Naive thymus-derived CD8-positive, alpha-beta T cell (primary cell): ENCODE results near the gene SORBS2. TPM values are rescaled to one million over a fixed set of nuclear protein-coding genes. Genes with fewer than 3 reads are reported as not detected.

Experiments used
- ATAC-seq, 2 donors: fragments of 150-1000 bp; cut with Tn5 transposase in 1 of 2; sonication (Bioruptor Pico), chemical (Tn5 transposase) in 1 of 2; 1 replicate in 1 of 2; 2 replicates in 1 of 2; pipeline ENCODE4 v1.10.0; 2021; ENCODE audit warnings: mild to moderate bottlenecking in 2 of 2, moderate library complexity in 2 of 2
- POLR2A ChIA-PET: fragments of 350-600 bp; sonication (Branson Sonifier 250); formaldehyde crosslinking; loops from one replicate; lab custom pipeline; 2021; ENCODE audit warnings: antibody characterized with exemption; lab: Charles Lee
- DNase-seq, 10 donors: peaks; one replicate each; pipeline versions ENCODE4 v3.0.0 to v3.0.0-alpha.2; 2020 to 2022
- H3K27ac Mint-ChIP-seq, 10 donors: one replicate each; pipeline ENCODE4 v1.8.0; 2020 to 2022; ENCODE audit warnings: mild to moderate bottlenecking in 10 of 10, mixed read lengths in 10 of 10, moderate library complexity in 4 of 10, inconsistent platforms in 1 of 10
- H3K27me3 Mint-ChIP-seq, 5 donors: one replicate each; pipeline ENCODE4 v1.8.0; 2021 to 2022; ENCODE audit warnings: mixed read lengths in 5 of 5
- H3K36me3 Mint-ChIP-seq, 3 donors: one replicate each; pipeline ENCODE4 v1.8.0; 2020 to 2022; ENCODE audit warnings: mixed read lengths in 3 of 3, mild to moderate bottlenecking in 2 of 3, inconsistent platforms in 1 of 3
- H3K4me1 Mint-ChIP-seq, 4 donors: one replicate each; pipeline ENCODE4 v1.8.0; 2021 to 2022; ENCODE audit warnings: mixed read lengths in 4 of 4
- H3K4me3 Mint-ChIP-seq, 10 donors: one replicate each; pipeline ENCODE4 v1.8.0; 2020 to 2022; ENCODE audit warnings: mild to moderate bottlenecking in 10 of 10, mixed read lengths in 10 of 10, moderate library complexity in 6 of 10, inconsistent platforms in 1 of 10
- H3K9me3 Mint-ChIP-seq, 9 donors: one replicate each; pipeline ENCODE4 v1.8.0; 2020 to 2022; ENCODE audit warnings: mixed read lengths in 9 of 9, mild to moderate bottlenecking in 3 of 9, inconsistent platforms in 1 of 9, moderate library complexity in 1 of 9
- polyA plus RNA-seq, 3 donors: library from polyadenylated mRNA; unstranded; fragments of 300-500 nt; fragmentation: Illumina TruSeq; gene quantifications; one replicate each; pipeline ENCODE4 v1.2.3, GENCODE V29; 2021
- total RNA-seq, 8 experiments: library from RNA in 2 of 8; stranded (reverse) in 2 of 8; gene quantifications; one replicate each; pipeline ENCODE4 v1.2.3 and lab custom pipeline; 2021 to 2026

Gene SORBS2
- total and polyA plus RNA-seq, 5 experiments from 2014 or later = 1.4 TPM; not detected in 4

DNA sequence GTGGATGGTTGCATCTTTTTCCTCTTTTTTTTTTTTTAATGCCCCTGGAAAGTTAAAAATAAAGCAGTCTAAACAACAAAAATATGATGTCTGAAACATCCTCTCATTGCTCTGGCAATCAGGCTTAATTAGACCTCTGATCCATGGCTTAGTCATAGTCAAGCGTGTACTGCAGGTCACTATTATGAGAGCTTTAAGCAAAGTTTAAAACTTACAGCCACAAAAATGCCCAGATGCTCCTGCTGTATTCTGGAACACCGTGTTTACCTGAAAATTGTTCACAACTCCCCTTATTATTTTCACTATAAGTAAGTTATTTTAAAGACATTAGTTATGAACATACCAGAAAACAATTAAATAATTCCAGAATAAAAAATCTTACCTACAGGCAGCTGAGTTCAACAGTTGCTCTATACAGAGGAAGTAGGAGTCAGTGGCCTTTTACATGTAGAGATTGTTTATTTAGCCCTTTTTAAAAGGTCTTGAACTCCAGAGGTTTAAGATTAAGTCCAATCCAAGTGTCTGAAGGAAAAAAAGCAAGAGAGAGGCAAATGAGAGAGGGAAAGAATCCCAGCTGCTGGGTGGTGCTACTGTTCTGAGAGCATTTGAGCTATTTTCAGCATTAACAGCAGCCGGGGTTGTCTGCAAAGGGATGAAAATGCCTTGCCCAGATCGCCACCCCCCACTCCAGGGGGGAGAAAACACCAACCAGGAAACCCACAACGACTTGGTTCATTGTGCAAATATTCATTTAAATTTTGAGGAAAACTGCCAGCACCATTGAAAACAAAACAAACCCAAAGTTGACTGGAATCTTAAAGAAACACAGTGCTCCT is 36.9 kb downstream of the SORBS2 start:
- ATAC-seq (no peak), DNase-seq (no peak)
- Mint-ChIP-seq H3K9me3 (peaks cover 0 to 18% (median 7%) of the 10 kb centered on the region in 9 donors), H3K27ac (no peak overlapping the region), H3K4me3 (no peak overlapping the region), H3K27me3 (peaks cover 4 to 36% (median 7%) of the 10 kb centered on the region in 5 donors), H3K4me1 (no peaks in the 10 kb centered on the region), H3K36me3 (peaks cover 0 to 10% (median 0%) of the 10 kb centered on the region in 3 donors)
- POLR2A ChIA-PET = no interaction called here

DNA sequence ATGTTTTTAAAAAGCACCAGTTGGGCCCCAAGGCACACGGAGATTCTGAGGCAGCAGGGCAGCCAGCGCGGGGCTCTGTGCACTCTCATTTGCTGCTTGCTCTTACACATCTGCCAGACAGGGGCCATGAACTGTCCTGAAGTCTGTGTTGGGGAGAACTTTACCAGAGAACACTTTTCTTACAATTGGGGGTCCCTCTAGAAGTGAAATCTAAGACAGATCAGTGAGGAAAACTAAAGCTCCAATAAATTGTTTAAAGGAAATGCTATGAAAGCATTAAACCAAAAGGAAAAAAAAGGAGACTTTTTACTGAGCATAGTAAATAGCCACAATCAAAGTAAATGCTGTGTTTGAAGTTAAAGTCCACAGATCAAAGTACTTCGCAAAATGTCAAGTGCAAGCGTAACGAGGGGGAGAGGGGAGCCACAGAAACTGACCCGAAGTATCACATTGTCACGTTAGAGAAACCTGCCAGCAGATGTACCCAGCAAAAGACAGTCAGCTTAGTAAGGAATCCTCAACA is 37.8 kb downstream of the SORBS2 start:
- H3K27ac Mint-ChIP-seq = no peak overlapping the region

DNA sequence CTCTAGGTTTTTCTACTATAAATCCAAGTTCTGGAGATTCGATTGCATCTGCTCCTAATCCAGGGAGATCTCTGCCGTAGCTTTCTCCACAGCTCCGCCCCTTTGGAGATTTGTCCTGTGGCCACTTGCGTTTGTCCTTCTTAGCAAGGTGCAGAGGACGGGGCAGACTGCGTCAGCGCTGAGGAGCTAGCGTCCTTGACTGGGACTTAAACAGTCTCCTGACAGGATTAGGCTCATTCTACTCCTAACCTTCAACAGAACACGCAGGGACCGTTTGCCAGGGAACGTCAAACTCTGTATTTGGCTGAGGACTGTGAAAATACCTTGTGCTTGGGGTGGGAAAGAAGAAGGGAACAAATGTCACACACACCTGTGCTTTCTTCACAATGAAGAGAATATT is 38.6 kb downstream of the SORBS2 start:
- no peak for DNase-seq
- Mint-ChIP-seq H3K4me1 (no peaks in the 10 kb centered on the region), H3K4me3 (no peak overlapping the region), H3K27ac (no peak overlapping the region), H3K36me3 (peaks cover 0 to 10% (median 0%) of the 10 kb centered on the region in 3 donors), H3K9me3 (peaks cover 0 to 28% (median 7%) of the 10 kb centered on the region in 9 donors), H3K27me3 (peaks cover 4 to 36% (median 7%) of the 10 kb centered on the region in 5 donors)
- POLR2A ChIA-PET = no interaction called here
- no peak for ATAC-seq

More for the DNA sequence above, 37.8 kb downstream of the SORBS2 start:
- peaks cover 0 to 10% (median 0%) of the 10 kb centered on the region in 3 donors for H3K36me3 Mint-ChIP-seq
- no peak for DNase-seq
- POLR2A ChIA-PET = no interaction called here
- ATAC-seq = no peak
- no peak overlapping the region for H3K4me3 Mint-ChIP-seq
- H3K27me3 Mint-ChIP-seq = peaks cover 4 to 36% (median 7%) of the 10 kb centered on the region in 5 donors
- H3K9me3 Mint-ChIP-seq = peaks cover 0 to 24% (median 7%) of the 10 kb centered on the region in 9 donors
- no peaks in the 10 kb centered on the region for H3K4me1 Mint-ChIP-seq

DNA sequence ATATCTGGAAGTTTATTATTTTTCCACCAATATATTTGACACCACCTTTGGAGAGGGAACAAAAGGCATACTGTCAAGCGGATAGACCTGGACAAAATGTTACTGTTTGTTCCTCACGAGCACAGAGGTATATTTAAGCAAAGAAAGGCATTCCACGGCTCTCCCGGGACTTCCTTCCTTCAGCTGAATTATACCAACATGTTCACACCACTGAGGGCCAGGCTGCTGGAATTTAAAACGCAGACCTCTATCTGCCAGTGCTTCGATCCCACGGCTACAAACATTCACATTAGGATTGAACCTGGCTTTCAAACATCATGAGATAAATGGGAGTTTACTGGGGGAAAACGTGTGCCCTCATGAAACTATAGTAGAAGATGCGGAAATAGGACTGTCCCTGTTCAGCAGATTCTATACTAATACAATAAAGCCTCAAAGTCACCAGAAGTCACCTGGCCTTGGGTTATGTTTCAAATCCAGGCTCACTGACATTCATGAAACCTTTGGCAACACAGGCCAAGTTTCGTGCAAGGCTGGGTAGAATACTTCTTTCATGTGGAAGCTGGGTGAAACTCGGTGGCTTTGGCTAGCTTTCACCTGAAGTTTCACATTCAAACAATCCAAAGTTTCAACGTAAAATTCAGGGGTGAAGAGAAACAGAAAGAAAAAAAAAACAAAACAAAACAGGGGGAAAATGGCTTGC is 39.5 kb downstream of the SORBS2 start:
- H3K27ac Mint-ChIP-seq = no peak overlapping the region
- POLR2A ChIA-PET = no interaction called here

DNA sequence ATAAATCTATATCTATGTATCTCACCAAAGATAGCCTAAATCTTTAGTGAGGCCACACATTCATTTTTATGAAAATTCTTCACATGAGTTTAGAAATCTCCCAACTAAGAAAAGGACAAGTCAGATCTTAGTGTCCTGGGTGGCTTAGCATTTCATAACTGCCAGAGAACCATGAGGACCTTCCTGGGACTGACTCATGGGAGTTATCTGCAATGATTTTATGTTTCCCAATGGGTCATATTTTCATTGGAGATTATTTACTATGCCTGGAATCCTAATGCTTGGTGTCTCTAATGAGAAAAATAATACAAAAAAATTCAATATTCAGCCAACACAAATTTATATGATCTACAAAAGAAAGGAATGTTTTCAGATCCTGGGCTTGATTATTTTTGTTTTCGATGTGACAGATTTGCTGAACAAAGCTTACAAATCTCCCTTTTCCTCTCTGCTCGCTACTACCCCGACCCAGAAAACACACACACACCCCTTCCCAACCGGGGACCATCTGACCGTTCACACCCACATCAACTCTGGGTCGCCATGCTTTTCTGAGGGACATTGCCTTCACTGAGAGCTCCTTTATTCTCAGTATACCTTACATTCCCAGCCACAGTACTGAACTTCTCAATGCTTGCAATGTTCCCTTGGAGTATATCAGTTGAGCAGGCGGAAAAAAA is 40.1 kb downstream of the SORBS2 start:
- Mint-ChIP-seq H3K4me1 (no peaks in the 10 kb centered on the region), H3K27me3 (peaks cover 4 to 36% (median 7%) of the 10 kb centered on the region in 5 donors), H3K36me3 (peaks cover 0 to 10% (median 0%) of the 10 kb centered on the region in 3 donors), H3K4me3 (no peak overlapping the region), H3K9me3 (peaks cover 0 to 33% (median 10%) of the 10 kb centered on the region in 9 donors), H3K27ac (no peak overlapping the region)
- POLR2A ChIA-PET = no interaction called here
- DNase-seq (no peak), ATAC-seq (no peak)

More for the DNA sequence above, 39.5 kb downstream of the SORBS2 start:
- H3K4me3 Mint-ChIP-seq = no peak overlapping the region
- peaks cover 4 to 36% (median 7%) of the 10 kb centered on the region in 5 donors for H3K27me3 Mint-ChIP-seq
- H3K36me3 Mint-ChIP-seq = peaks cover 0 to 10% (median 0%) of the 10 kb centered on the region in 3 donors
- H3K4me1 Mint-ChIP-seq = no peaks in the 10 kb centered on the region
- no peak for DNase-seq
- H3K9me3 Mint-ChIP-seq = peaks cover 0 to 33% (median 10%) of the 10 kb centered on the region in 9 donors
- ATAC-seq = no peak

DNA sequence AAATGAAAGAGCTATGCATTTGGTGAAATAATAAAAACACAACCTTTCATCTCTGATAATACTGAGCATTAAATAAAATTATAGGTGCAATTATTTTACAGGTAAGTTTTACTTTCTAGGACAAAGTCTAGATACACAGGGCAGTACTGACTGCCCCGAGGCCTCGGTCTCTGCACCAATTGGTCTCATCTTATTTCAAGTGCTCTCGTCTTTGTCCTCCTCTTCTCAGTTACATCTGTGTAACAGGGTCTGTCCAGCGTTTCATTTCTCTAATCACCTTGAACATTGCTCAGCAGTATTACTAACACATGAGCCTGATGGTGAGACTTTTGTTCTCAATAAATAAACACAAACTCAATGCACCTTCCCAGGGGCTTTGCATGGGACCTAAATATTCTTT is 44.5 kb downstream of the SORBS2 start:
- POLR2A ChIA-PET = no interaction called here
- no peak overlapping the region for H3K4me3 Mint-ChIP-seq
- no peak for ATAC-seq
- peaks cover 0 to 10% (median 0%) of the 10 kb centered on the region in 3 donors for H3K36me3 Mint-ChIP-seq
- H3K9me3 Mint-ChIP-seq = peaks cover 0 to 33% (median 10%) of the 10 kb centered on the region in 9 donors
- no peak for DNase-seq
- H3K4me1 Mint-ChIP-seq = no peaks in the 10 kb centered on the region
- H3K27me3 Mint-ChIP-seq = peaks cover 2 to 14% (median 4%) of the 10 kb centered on the region in 5 donors
- no peak overlapping the region for H3K27ac Mint-ChIP-seq

DNA sequence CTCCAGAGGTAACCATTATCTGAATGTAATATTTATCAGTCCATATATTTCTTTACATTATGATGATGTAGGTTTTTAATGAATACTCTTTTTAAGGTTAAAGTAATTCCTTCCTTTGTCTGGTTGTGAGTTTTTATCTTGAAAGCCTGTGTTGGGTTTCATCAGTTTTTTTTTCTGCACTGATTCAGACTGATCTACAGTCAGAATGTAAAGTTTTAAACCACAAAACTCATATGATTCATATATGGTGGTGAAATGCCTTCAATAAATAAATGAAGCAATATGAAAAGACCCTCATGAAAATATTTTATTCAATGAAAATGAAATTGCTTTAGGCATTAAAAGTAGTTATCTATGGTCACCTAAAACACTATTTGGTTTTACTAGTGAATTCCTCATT is 47.1 kb downstream of the SORBS2 start:
- ATAC-seq (no peak), DNase-seq (no peak)
- no peaks in the 10 kb centered on the region for H3K36me3 Mint-ChIP-seq
- H3K27me3 Mint-ChIP-seq = peaks cover 5 to 17% (median 7%) of the 10 kb centered on the region in 5 donors
- no peak overlapping the region for H3K27ac Mint-ChIP-seq
- peaks cover 0 to 12% (median 2%) of the 10 kb centered on the region in 9 donors for H3K9me3 Mint-ChIP-seq
- H3K4me1 Mint-ChIP-seq = no peaks in the 10 kb centered on the region
- H3K4me3 Mint-ChIP-seq = no peak overlapping the region
- POLR2A ChIA-PET = no interaction called here

DNA sequence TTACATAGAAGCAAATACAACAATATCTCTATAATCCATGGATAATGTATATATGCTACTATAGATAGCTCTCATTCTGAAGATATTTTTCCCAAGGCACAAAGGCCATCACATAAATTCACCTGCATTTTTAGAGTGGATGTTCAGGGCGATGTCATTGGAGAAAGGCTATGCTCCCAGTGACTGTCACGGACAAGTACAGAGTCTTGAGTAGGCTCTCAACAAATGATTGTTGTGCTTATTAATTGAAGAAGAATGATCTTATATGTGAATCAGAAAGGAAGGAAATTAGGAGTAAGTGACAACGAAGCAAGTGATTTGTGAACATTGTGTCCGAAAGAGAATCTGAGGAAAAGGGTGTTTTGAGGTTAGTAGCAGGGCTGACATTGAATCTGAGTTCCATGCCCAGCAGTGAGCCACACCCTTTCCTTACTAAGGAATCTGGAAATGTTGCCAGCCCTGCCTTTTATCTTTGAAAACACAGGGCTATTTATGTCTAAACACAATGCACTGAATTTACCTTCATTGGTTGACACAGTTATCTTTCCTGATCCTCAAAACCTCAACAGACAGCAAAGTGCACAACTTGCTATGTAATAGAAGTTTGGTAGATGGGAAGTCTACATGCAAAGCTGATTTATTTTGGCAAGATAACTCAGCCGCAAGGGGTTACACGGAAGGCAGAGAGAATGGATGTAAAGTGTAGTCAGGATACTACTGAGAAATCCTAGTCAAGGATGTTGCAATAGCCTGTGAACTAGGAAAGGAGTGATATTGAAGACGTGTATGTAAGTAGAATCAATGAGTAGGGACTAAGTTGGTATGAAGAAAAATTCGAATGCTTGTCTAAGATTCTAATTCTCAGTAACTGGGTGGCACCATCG is 50.4 kb downstream of the SORBS2 start:
- no peaks in the 10 kb centered on the region for H3K36me3 Mint-ChIP-seq
- H3K9me3 Mint-ChIP-seq = no peaks in the 10 kb centered on the region
- DNase-seq (no peak), ATAC-seq (no peak)
- no peak overlapping the region for H3K4me3 Mint-ChIP-seq
- H3K27me3 Mint-ChIP-seq = peaks cover 5 to 17% (median 10%) of the 10 kb centered on the region in 5 donors
- H3K4me1 Mint-ChIP-seq = no peaks in the 10 kb centered on the region
- H3K27ac Mint-ChIP-seq = no peak overlapping the region
- POLR2A ChIA-PET = no interaction called here

DNA sequence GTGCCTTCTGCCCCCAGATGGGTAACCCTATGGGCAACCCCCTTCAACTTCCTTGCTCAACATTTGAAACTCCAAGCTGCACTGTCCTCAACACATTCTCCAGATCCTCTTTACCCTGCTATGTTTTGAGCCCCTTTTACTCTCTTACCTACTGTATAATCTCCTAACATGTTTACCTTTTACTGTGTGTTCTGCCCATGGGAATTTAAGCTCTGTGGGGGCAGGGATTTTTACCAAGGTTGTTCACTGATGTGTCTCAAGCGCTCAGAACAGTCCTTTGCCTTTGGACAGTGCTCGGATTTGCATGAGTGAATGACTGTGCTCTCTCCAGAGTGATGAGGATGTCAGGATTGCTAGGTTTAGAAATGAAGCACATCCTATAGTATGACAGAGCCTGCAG is 53.2 kb downstream of the SORBS2 start:
- Mint-ChIP-seq H3K4me1 (no peaks in the 10 kb centered on the region), H3K36me3 (no peaks in the 10 kb centered on the region), H3K9me3 (peaks cover 0 to 3% (median 0%) of the 10 kb centered on the region in 9 donors), H3K4me3 (no peak overlapping the region), H3K27ac (no peak overlapping the region), H3K27me3 (peaks cover 5 to 23% (median 11%) of the 10 kb centered on the region in 5 donors)
- POLR2A ChIA-PET = no interaction called here
- no peak for ATAC-seq
- DNase-seq = no peak

DNA sequence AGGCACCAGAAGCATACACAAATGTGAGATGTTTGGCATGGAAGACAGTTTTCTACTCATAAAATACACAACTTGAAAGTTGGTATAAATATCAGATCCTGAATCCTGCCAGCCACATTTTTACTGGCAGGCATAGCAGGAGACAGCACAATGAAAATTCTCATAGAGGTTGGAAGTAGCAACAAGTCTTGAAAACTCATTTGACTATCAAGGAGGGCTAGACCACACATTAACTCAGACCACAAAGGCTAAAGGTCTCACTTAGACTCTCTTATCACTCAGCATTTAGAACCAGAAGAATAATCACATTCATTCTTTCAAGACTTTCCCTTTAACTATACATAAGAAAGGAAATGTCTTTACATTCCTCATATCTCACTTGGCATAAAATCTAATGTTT is 56.5 kb downstream of the SORBS2 start:
- ATAC-seq (no peak), DNase-seq (no peak)
- Mint-ChIP-seq H3K27me3 (peaks cover 2 to 24% (median 8%) of the 10 kb centered on the region in 5 donors), H3K36me3 (no peaks in the 10 kb centered on the region), H3K4me1 (no peaks in the 10 kb centered on the region), H3K9me3 (peaks cover 0 to 9% (median 0%) of the 10 kb centered on the region in 9 donors), H3K4me3 (no peak overlapping the region), H3K27ac (no peak overlapping the region)
- POLR2A ChIA-PET = no interaction called here

DNA sequence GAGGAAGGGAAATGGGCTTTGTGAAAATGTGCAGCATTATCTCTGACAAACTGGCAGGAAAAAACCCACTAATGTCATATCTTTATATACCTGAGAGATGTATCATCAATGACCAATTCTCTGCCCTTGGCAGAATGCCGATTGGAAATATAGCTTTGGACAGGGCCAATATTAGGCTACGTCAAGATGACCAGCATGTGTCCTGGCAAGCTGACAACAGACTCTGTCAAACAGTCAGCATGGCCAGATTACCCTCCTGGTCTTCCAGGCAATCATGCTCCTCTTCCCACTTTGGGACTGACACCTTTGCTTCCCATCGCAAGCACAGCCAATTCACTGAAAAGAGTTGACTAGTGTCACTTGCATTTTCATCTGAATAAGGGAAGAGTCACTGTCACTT is 57.0 kb downstream of the SORBS2 start:
- no peak for ATAC-seq
- no peak overlapping the region for H3K27ac Mint-ChIP-seq
- H3K36me3 Mint-ChIP-seq = no peaks in the 10 kb centered on the region
- peaks cover 0 to 9% (median 0%) of the 10 kb centered on the region in 9 donors for H3K9me3 Mint-ChIP-seq
- DNase-seq = no peak
- H3K27me3 Mint-ChIP-seq = peaks cover 2 to 28% (median 8%) of the 10 kb centered on the region in 5 donors
- no peaks in the 10 kb centered on the region for H3K4me1 Mint-ChIP-seq
- H3K4me3 Mint-ChIP-seq = no peak overlapping the region
- POLR2A ChIA-PET = no interaction called here

DNA sequence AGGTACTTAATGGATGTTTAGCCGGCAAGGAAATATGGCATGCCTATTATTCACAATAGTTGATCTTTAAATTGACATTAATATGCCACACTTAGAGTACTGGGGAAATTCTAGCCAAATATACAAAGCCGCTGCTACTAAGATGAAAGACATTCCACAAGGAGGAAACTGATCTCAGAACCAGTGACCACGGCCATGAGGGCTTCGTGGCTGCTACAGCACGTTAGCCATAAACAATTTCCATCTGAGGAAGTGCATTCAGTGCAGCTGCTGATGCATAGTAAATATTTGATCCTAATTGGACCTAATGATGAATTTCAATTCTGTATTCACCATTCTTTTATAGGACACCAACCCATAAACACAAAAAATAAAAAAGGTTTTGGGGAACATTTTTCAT is 59.1 kb downstream of the SORBS2 start:
- no peak overlapping the region for H3K27ac Mint-ChIP-seq
- peaks cover 2 to 45% (median 6%) of the 10 kb centered on the region in 5 donors for H3K27me3 Mint-ChIP-seq
- no peaks in the 10 kb centered on the region for H3K36me3 Mint-ChIP-seq
- no peak for ATAC-seq
- peaks cover 0 to 9% (median 0%) of the 10 kb centered on the region in 9 donors for H3K9me3 Mint-ChIP-seq
- no peak for DNase-seq
- H3K4me3 Mint-ChIP-seq = no peak overlapping the region
- H3K4me1 Mint-ChIP-seq = no peaks in the 10 kb centered on the region
- POLR2A ChIA-PET = no interaction called here
